GM12878 (cell line): ENCODE measurements around the gene SNAPC2. TPM values are rescaled to one million over a fixed set of nuclear protein-coding genes. Genes with fewer than 3 reads are reported as not detected.

Source experiments
- ATAC-seq: fragments of 200-7000 bp; cut with Tn5 transposase; 3 replicates; pipeline ENCODE4 v1.9.1; 2020; ENCODE audit warnings: mild to moderate bottlenecking, moderate library complexity
- BruUV-seq: library from RNA; stranded (reverse); fragments of 400-500 nt; replicated peaks from 2 replicates; lab custom pipeline; 2021; lab: Mats Ljungman, UMichigan
- CTCF ChIA-PET: fragments of 300-600 bp; sonication (Branson Sonifier 250); formaldehyde crosslinking; extraction: SDS; loops from one replicate; lab custom pipeline; 2021; ENCODE audit warnings: inconsistent platforms; lab: Yijun Ruan, JAX
- POLR2A ChIA-PET: fragments of 350-600 bp; formaldehyde crosslinking; extraction: SDS; loops from one replicate; lab custom pipeline; 2021; ENCODE audit warnings: inconsistent platforms; lab: Charles Lee
- RAD21 ChIA-PET: fragments of 300-600 bp; sonication (Branson Sonifier 250); formaldehyde crosslinking; loops from one replicate; lab custom pipeline; 2023; ENCODE audit warnings: antibody characterized with exemption; ENCODE audit not compliant: unreplicated experiment; lab: Charles Lee
- SMC1A ChIA-PET: fragments of 300-600 bp; sonication (Branson Sonifier 250); formaldehyde crosslinking; loops from one replicate; lab custom pipeline; 2023; ENCODE audit not compliant: unreplicated experiment, uncharacterized antibody; lab: Charles Lee
- DNase-seq: peaks from one replicate; pipeline ENCODE4 v3.0.0-alpha.2; 2011; ENCODE audit warnings: low read depth, low spot score
- FAIRE-seq: peaks from 3 replicates; lab custom pipeline; 2011; peaks lifted over from hg19 to GRCh38; lab: Jason Lieb, UNC
- H2AFZ ChIP-seq: 2 replicates; pipeline ENCODE4 v1.6.0; 2011; ENCODE audit warnings: low read depth, low read length, control low read depth; ENCODE audit not compliant: control insufficient read depth
- H3K27ac ChIP-seq: 2 replicates; pipeline ENCODE4 v1.5.1; 2011; ENCODE audit warnings: control low read depth; ENCODE audit not compliant: control insufficient read depth, insufficient read depth
- H3K27me3 ChIP-seq, 2 experiments: replicated peaks in 1 of 2; 2 replicates each; pipeline versions ENCODE4 v1.6.0 to v1.6.1; 2011; ENCODE audit warnings: low read length in 1 of 2; ENCODE audit not compliant: control insufficient read depth in 2 of 2, insufficient read depth in 2 of 2
- H3K36me3 ChIP-seq, 2 experiments: 2 replicates each; pipeline ENCODE4 v1.5.1; 2011; ENCODE audit warnings: low read length in 1 of 2; ENCODE audit not compliant: control insufficient read depth in 2 of 2, insufficient read depth in 2 of 2
- H3K4me1 ChIP-seq: 2 replicates; pipeline ENCODE4 v1.6.1; 2011; ENCODE audit warnings: mild to moderate bottlenecking, low read length, moderate library complexity, mixed read lengths; ENCODE audit not compliant: control insufficient read depth, insufficient read depth
- H3K4me2 ChIP-seq: 2 replicates; pipeline ENCODE4 v1.6.0; 2011; ENCODE audit warnings: control low read depth; ENCODE audit not compliant: control insufficient read depth, insufficient read depth
- H3K4me3 ChIP-seq: fragments of 200-600 bp; sonication (generic); 2 replicates; pipeline ENCODE4 v1.5.1; 2016
- H3K79me2 ChIP-seq: 2 replicates; pipeline ENCODE4 v1.6.0; 2011; ENCODE audit warnings: low read length; ENCODE audit not compliant: control insufficient read depth, insufficient read depth
- H3K9ac ChIP-seq: 2 replicates; pipeline ENCODE4 v1.8.0; 2011; ENCODE audit warnings: low read length, control low read depth, mixed read lengths; ENCODE audit not compliant: control insufficient read depth, insufficient read depth
- H3K9me3 ChIP-seq: replicated peaks from 3 replicates; pipeline ENCODE4 v1.5.1; 2011; ENCODE audit warnings: mild to moderate bottlenecking, low read length; ENCODE audit not compliant: control insufficient read depth, insufficient read depth
- H4K20me1 ChIP-seq: 2 replicates; pipeline ENCODE4 v1.6.0; 2011; ENCODE audit not compliant: control insufficient read depth, insufficient read depth
- ATF3 ChIP-seq: IDR thresholded peaks from 2 replicates; pipeline ENCODE4 v1.6.1; 2011; ENCODE audit warnings: low read depth, mild to moderate bottlenecking, low read length, moderate library complexity, borderline replicate concordance; ENCODE audit errors: extremely low read depth
- BRCA1 ChIP-seq: IDR thresholded peaks from 2 replicates; pipeline ENCODE4 v1.6.1; 2011; ENCODE audit warnings: low read depth, low read length, improper control_type of control experiment
- CHD2 ChIP-seq: IDR thresholded peaks from 2 replicates; pipeline ENCODE4 v1.6.1; 2011; ENCODE audit warnings: low read depth, low read length, improper control_type of control experiment, borderline replicate concordance
- JUNB ChIP-seq: IDR thresholded peaks from 2 replicates; pipeline ENCODE4 v1.6.1; 2016; ENCODE audit warnings: antibody characterized with exemption, mild to moderate bottlenecking
- KDM1A ChIP-seq: fragments of 200-600 bp; sonication (generic); IDR thresholded peaks from 2 replicates; pipeline ENCODE4 v1.6.1; 2016; ENCODE audit warnings: borderline replicate concordance
- MTA2 ChIP-seq: fragments of 450-650 bp; IDR thresholded peaks from 2 replicates; pipeline ENCODE4 v1.6.1; 2016; ENCODE audit warnings: low read depth, mild to moderate bottlenecking, moderate library complexity
- NR2F1 ChIP-seq: fragments of 450-650 bp; conservative IDR thresholded peaks from 2 replicates; pipeline ENCODE4 v1.6.1; 2017; ENCODE audit warnings: mild to moderate bottlenecking
- POU2F2 ChIP-seq: IDR thresholded peaks from 3 replicates; pipeline ENCODE4 v1.6.1; 2011; ENCODE audit warnings: low read depth, mild to moderate bottlenecking, low read length, borderline replicate concordance
- RAD21 ChIP-seq: IDR thresholded peaks from 2 replicates; pipeline ENCODE4 v1.6.1; 2011; ENCODE audit warnings: mild to moderate bottlenecking, low read depth, low read length, moderate library complexity; ENCODE audit not compliant: insufficient read depth
- ZNF24 ChIP-seq: fragments of 450-650 bp; IDR thresholded peaks from 2 replicates; pipeline ENCODE4 v1.6.1; 2017; ENCODE audit warnings: antibody characterized with exemption, mild to moderate bottlenecking
- WGBS: methylation state at CpG from one replicate; pipeline ENCODE4 v1.1.6; 2016; ENCODE audit warnings: low lambda C conversion rate; ENCODE audit not compliant: insufficient replicate concordance, insufficient coverage; ENCODE audit errors: missing lambda C conversion rate; 5-methylcytosine and 5-hydroxymethylcytosine counted together
- in situ Hi-C: fragments of 300-500 bp; cut with MboI; formaldehyde crosslinking; loops from 9 replicates; pipeline ENCODE4 v1.14.3; 2018; ENCODE audit warnings: mixed read lengths
- intact Hi-C: fragments of 100-400 bp; cut with micrococcal nuclease; formaldehyde crosslinking; loops from one replicate; pipeline ENCODE4 v1.14.2; 2022; ENCODE audit not compliant: unreplicated experiment
- polyA plus RNA-seq, 11 experiments: library from polyadenylated mRNA; depleted of rRNA in 4 of 11; unstranded in 6 of 11; stranded (reverse) in 5 of 11; fragments of >200 nt; fragmentation: Nextera tagmentation in 4 of 11; fragmentation: Illumina TruSeq in 1 of 11; extraction: Ambion mirVana in 4 of 11; extraction: Trizol in 1 of 11; gene quantifications; 1 replicate in 1 of 11; 2 replicates in 10 of 11; pipeline versions ENCODE4 v1.2.1 to v1.2.3, GENCODE V29; 2011 to 2016; ENCODE audit warnings: inconsistent platforms in 2 of 11, missing spikeins in 2 of 11, low read depth in 1 of 11
- total RNA-seq, 4 experiments: library from RNA; depleted of rRNA in 3 of 4; stranded (reverse); fragments of >200 nt in 3 of 4; fragmentation: Illumina TruSeq in 1 of 4; extraction: Trizol in 1 of 4; gene quantifications; 2 replicates each; pipeline versions ENCODE4 v1.2.1 to v1.2.3, GENCODE V29; 2013 to 2021

Gene SNAPC2
- total and polyA plus RNA-seq, 10 of the 15 experiments (the other 5 are each of a cell fraction or from before 2014, with no cell fraction given), result 0.19 to 20.8 (median 12.6) TPM

GRCh38 chr19:7895565-7895964 is 24.6 kb upstream of the SNAPC2 start:
- no peak for TF ChIP-seq CHD2
- TF ChIP-seq JUNB, result no peak
- no peak for TF ChIP-seq KDM1A
- TF ChIP-seq NR2F1, result no peak
- TF ChIP-seq POU2F2, result no peak
- no peak for TF ChIP-seq ATF3
- no peak for TF ChIP-seq BRCA1
- no peak for TF ChIP-seq ZNF24
- TF ChIP-seq RAD21, result no peak
- no peak for TF ChIP-seq MTA2
- no peaks in the 10 kb centered on the region for H3K9me3 ChIP-seq
- FAIRE-seq (no peak), DNase-seq (no peak), ATAC-seq (no peak)
- ChIA-PET POLR2A (interaction anchor here (0.7 kb wide), 1 partner anchor 262 kb away, joined by 3 read pairs; the partner anchor contains the start of gene PCP2), CTCF (no interaction called here), RAD21 (no interaction called here), SMC1A (no interaction called here)
- in situ Hi-C loops (no loop called here), intact Hi-C loops (no loop called here)
- H3K4me1 ChIP-seq, result no peaks in the 10 kb centered on the region
- no TSS peak for BruUV-seq
- no peak overlapping the region for H3K9ac ChIP-seq
- no peak overlapping the region for H3K4me3 ChIP-seq
- no peaks in the 10 kb centered on the region for H3K36me3 ChIP-seq
- no peak overlapping the region for H2AFZ ChIP-seq
- no peaks in the 10 kb centered on the region; a peak in 1 of 4 replicates for H3K27me3 ChIP-seq
- no peak overlapping the region for H3K27ac ChIP-seq
- no peak overlapping the region for H3K4me2 ChIP-seq
- H4K20me1 ChIP-seq, result no peaks in the 10 kb centered on the region
- 54% methylated on average over 13 of the region's 13 CpGs for WGBS
- H3K79me2 ChIP-seq, result no peaks in the 10 kb centered on the region
